Liver (tissue), 3 donors: ENCODE results near the gene SLC7A10.

ENCODE experiments used
- CTCF ChIP-seq: fragments of 150-350 bp; IDR thresholded peaks from 2 replicates; pipeline ENCODE4 v1.5.1; 2017; ENCODE audit warnings: improper control_type of control experiment, low read depth, low read length; ENCODE audit not compliant: missing input control
- EGR1 ChIP-seq, 2 donors: IDR thresholded peaks; 2 replicates each; pipeline ENCODE4 v1.6.1; 2016 to 2018; ENCODE audit warnings: antibody characterized with exemption in 2 of 2, low read depth in 2 of 2
- GABPA ChIP-seq, 2 donors: IDR thresholded peaks in 1 of 2; conservative IDR thresholded peaks in 1 of 2; 2 replicates each; pipeline ENCODE4 v1.6.1; 2016; ENCODE audit warnings: antibody characterized with exemption in 2 of 2, mild to moderate bottlenecking in 1 of 2, moderate library complexity in 1 of 2
- RAD21 ChIP-seq, 2 donors: IDR thresholded peaks; 2 replicates each; pipeline ENCODE4 v1.6.1; 2016; ENCODE audit warnings: antibody characterized with exemption in 2 of 2, mild to moderate bottlenecking in 2 of 2
- REST ChIP-seq: IDR thresholded peaks from 2 replicates; pipeline ENCODE4 v1.6.1; 2016; ENCODE audit warnings: antibody characterized with exemption, mild to moderate bottlenecking
- SP1 ChIP-seq: IDR thresholded peaks from 2 replicates; pipeline ENCODE4 v1.6.1; 2018; ENCODE audit warnings: antibody characterized with exemption, mild to moderate bottlenecking
- donor health status: healthy.
- donor health status: healthy.

GRCh38 chr19:33259539-33259938 lies 33.9 kb upstream of the SLC7A10 start:
- TF ChIP-seq REST (no peak), CTCF (no peak), GABPA (IDR thresholded peaks at IDR 0.05 in 1 of 2, conservative IDR thresholded peaks at IDR 0.05 in 1 of 2) (no peak), EGR1 (IDR thresholded peaks at IDR 0.05; ENCODE audit: low read depth in 2 of 2) (no peak), RAD21 (IDR thresholded peaks at IDR 0.05) (no peak), SP1 (no peak)
